K562 (cell line): ENCODE data around the gene APOO. TPM values are rescaled to one million over a fixed set of nuclear protein-coding genes. Genes with fewer than 3 reads are reported as not detected.

Experiments used
- ATAC-seq: fragments of 200-7000 bp; cut with Tn5 transposase; 3 replicates; pipeline ENCODE4 v1.9.1; 2020; ENCODE audit warnings: moderate library complexity
- BruUV-seq: library from RNA; stranded (reverse); fragments of 400-500 nt; replicated peaks from 2 replicates; lab custom pipeline; 2021; lab: Mats Ljungman, UMichigan
- CTCF ChIA-PET: fragments of 300-600 bp; formaldehyde crosslinking; extraction: SDS; loops from one replicate; lab custom pipeline; 2021; ENCODE audit warnings: low intra/inter-chr PET ratio; lab: Yijun Ruan, JAX
- POLR2A ChIA-PET: fragments of 300-600, 350-650 bp; sonication (Branson Sonifier 250); formaldehyde crosslinking; extraction: SDS; loops from one replicate; lab custom pipeline; 2021; ENCODE audit warnings: antibody characterized with exemption, inconsistent platforms; lab: Yijun Ruan, JAX
- DNase-seq, 4 experiments: peaks; one replicate each; pipeline versions ENCODE4 v3.0.0 to v3.0.0-alpha.2; 2011 to 2018; ENCODE audit warnings: low spot score in 3 of 4, mixed read lengths in 3 of 4; ENCODE audit errors: extremely low read depth in 1 of 4
- FAIRE-seq: peaks from 2 replicates; lab custom pipeline; 2011; peaks lifted over from hg19 to GRCh38; lab: Jason Lieb, UNC
- H2AFZ ChIP-seq: 2 replicates; pipeline ENCODE4 v1.6.0; 2011; ENCODE audit warnings: low read depth, low read length, control low read depth, inconsistent platforms
- H3K27ac ChIP-seq: fragments of 200-600 bp; 3 replicates; pipeline ENCODE4 v1.8.0; 2011; ENCODE audit warnings: low read depth, mild to moderate bottlenecking, control low read depth, inconsistent platforms, low read length, moderate library complexity, mixed read lengths; ENCODE audit errors: extremely low read depth
- H3K27me3 ChIP-seq, 2 experiments: fragments of 300-600 bp in 1 of 2; 2 replicates in 1 of 2; 3 replicates in 1 of 2; pipeline versions ENCODE4 v1.6.0 to v1.8.0; 2011; ENCODE audit warnings: inconsistent platforms in 2 of 2, low read length in 2 of 2, mild to moderate bottlenecking in 1 of 2, mixed read lengths in 1 of 2, moderate library complexity in 1 of 2; ENCODE audit not compliant: control insufficient read depth in 2 of 2, insufficient read depth in 2 of 2
- H3K36me3 ChIP-seq: fragments of 300-600 bp; 3 replicates; pipeline ENCODE4 v1.8.0; 2011; ENCODE audit warnings: mild to moderate bottlenecking, low read length, inconsistent platforms; ENCODE audit not compliant: control insufficient read depth, insufficient read depth
- H3K4me1 ChIP-seq, 2 experiments: fragments of 200-600 bp in 1 of 2; replicated peaks in 1 of 2; 2 replicates in 1 of 2; 3 replicates in 1 of 2; pipeline versions ENCODE4 v1.5.1 to v1.8.0; 2011; ENCODE audit warnings: inconsistent platforms in 2 of 2, low read length in 2 of 2, mild to moderate bottlenecking in 1 of 2, mixed read lengths in 1 of 2, moderate library complexity in 1 of 2; ENCODE audit not compliant: control insufficient read depth in 2 of 2, insufficient read depth in 2 of 2
- H3K4me2 ChIP-seq: 2 replicates; pipeline ENCODE4 v1.6.1; 2011; ENCODE audit warnings: low read length, control low read depth, inconsistent platforms, mixed read lengths; ENCODE audit not compliant: insufficient read depth
- H3K4me3 ChIP-seq: fragments of 200-600 bp; sonication (generic), shearing (Covaris generic); 2 replicates; pipeline ENCODE4 v1.5.1; 2016; ENCODE audit warnings: control low read depth, inconsistent platforms
- H3K79me2 ChIP-seq: fragments of 200-600 bp; 3 replicates; pipeline ENCODE4 v1.8.0; 2011; ENCODE audit warnings: low read length, inconsistent platforms; ENCODE audit not compliant: control insufficient read depth, insufficient read depth
- H3K9ac ChIP-seq, 2 experiments: 2 replicates each; pipeline versions ENCODE4 v1.6.0 to v1.6.1; 2011; ENCODE audit warnings: low read depth in 2 of 2, low read length in 2 of 2, control low read depth in 1 of 2, inconsistent platforms in 1 of 2, mild to moderate bottlenecking in 1 of 2, mixed read lengths in 1 of 2; ENCODE audit not compliant: insufficient read depth in 1 of 2
- H3K9me1 ChIP-seq: one replicate; pipeline ENCODE4 v1.6.0; 2011; ENCODE audit warnings: inconsistent platforms, mild to moderate bottlenecking, low read length, moderate library complexity; ENCODE audit not compliant: control insufficient read depth, insufficient read depth
- H3K9me3 ChIP-seq: replicated peaks from 2 replicates; pipeline ENCODE4 v1.5.1; 2011; ENCODE audit warnings: low read depth, low read length, inconsistent platforms; ENCODE audit not compliant: control insufficient read depth, insufficient read depth
- H4K20me1 ChIP-seq: replicated peaks from 2 replicates; pipeline ENCODE4 v1.6.1; 2011; ENCODE audit warnings: low read length, inconsistent platforms, mixed read lengths; ENCODE audit not compliant: control insufficient read depth, insufficient read depth
- CAMTA2 ChIP-seq: fragments of 250-450 bp; sonication (Bioruptor Pico); conservative IDR thresholded peaks from 2 replicates; pipeline ENCODE4 v1.5.1; 2022
- CHCHD3 ChIP-seq: fragments of 250-450 bp; sonication (Bioruptor Pico); IDR thresholded peaks from 2 replicates; pipeline ENCODE4 v2.1.2; 2022; ENCODE audit warnings: mild to moderate bottlenecking
- E2F3 ChIP-seq: fragments of 250-450 bp; sonication (Bioruptor Pico); IDR thresholded peaks from 2 replicates; pipeline ENCODE4 v1.4.0; 2020; ENCODE audit warnings: mild to moderate bottlenecking
- PURB ChIP-seq: sonication (generic); formaldehyde crosslinking; IDR thresholded peaks from 2 replicates; pipeline ENCODE4 v1.9.0; 2021; ENCODE audit warnings: low read depth, mild to moderate bottlenecking, missing genetic modification reagents
- ZNF436 ChIP-seq: fragments of 250-450, 450-650 bp; sonication (Bioruptor Pico); formaldehyde crosslinking; IDR thresholded peaks from 2 replicates; pipeline ENCODE4 v1.7.0; 2020; ENCODE audit warnings: mild to moderate bottlenecking
- whole genome bisulfite sequencing: fragments of 100-300 bp; shearing (Covaris generic); methylation state at CpG from one replicate; pipeline ENCODE4 v1.1.6; 2016; ENCODE audit warnings: low coverage, mixed read lengths; ENCODE audit not compliant: insufficient coverage; ENCODE audit errors: missing lambda C conversion rate; 5-methylcytosine and 5-hydroxymethylcytosine counted together
- in situ Hi-C: fragments of 300-500 bp; cut with MboI; formaldehyde crosslinking; loops from 4 replicates; pipeline ENCODE4 v1.15.0; 2018; ENCODE audit warnings: inconsistent platforms, mixed read lengths
- intact Hi-C: fragments of 100-400 bp; cut with micrococcal nuclease; formaldehyde crosslinking; loops from 2 replicates; pipeline ENCODE4 v1.14.2; 2022
- polyA plus RNA-seq, 8 experiments: library from polyadenylated mRNA; depleted of rRNA in 4 of 8; stranded (reverse) in 5 of 8; unstranded in 3 of 8; fragments of >200 nt; fragmentation: Nextera tagmentation in 2 of 8; fragmentation: Illumina TruSeq in 1 of 8; extraction: Ambion mirVana in 2 of 8; extraction: Trizol in 1 of 8; gene quantifications; 2 replicates each; pipeline versions ENCODE4 v1.2.1 to v1.2.3, GENCODE V29; 2011 to 2014; ENCODE audit warnings: inconsistent platforms in 1 of 8, missing spikeins in 1 of 8
- total RNA-seq, 7 experiments: library from RNA; depleted of rRNA in 6 of 7; stranded (reverse); fragments of >200 nt in 6 of 7; fragmentation: Illumina TruSeq in 2 of 7; extraction: Trizol in 2 of 7; gene quantifications; 2 replicates each; pipeline versions ENCODE4 v1.2.1 to v1.2.3, GENCODE V29; 2011 to 2021; ENCODE audit warnings: low replicate concordance in 1 of 7

The APOO gene
- total and polyA plus RNA-seq, 9 of the 15 experiments (the other 6 are each of a cell fraction or from before 2014, with no cell fraction given), result 37.3 to 76.4 (median 60.8) TPM

DNA sequence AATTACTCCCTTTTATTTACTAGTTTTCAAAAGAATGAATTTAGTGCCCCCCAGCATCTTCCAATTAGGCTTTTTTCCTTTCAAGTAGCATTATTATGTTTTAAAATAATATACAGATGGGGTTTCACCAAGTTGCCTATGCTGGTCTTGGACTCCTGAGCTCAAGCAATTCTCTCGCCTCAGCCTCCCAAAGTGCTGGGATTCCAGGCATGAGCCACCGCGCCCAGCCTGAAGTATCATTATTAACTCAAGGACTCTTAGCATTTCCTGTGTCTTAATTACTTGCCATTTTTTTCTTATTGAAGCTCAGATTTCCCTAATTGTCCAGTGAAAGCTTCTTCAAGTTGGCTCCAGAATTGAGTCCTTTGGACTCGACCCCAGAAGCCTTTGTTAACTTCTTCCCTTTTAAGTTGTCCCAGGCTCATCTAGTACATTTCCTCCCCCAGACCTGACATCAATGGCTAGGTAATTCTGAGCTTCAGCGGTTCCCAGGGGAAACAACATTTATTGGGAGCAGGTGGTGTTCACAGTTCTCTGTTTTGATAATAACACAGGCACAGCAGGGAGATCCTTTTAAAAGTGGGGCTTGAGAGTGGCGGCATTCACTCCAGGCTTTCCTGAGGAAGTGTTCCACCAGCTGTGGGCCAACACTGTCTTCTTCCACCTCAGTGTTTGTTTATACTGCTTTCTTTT, 114.7 kb downstream of the APOO start:
- no TSS peak for BruUV-seq
- Histone ChIP-seq H4K20me1 (no peaks in the 10 kb centered on the region), H3K27ac (no peak overlapping the region), H3K9me3 (no peaks in the 10 kb centered on the region), H3K27me3 (no peaks in the 10 kb centered on the region), H2AFZ (no peak overlapping the region), H3K79me2 (no peaks in the 10 kb centered on the region), H3K9me1 (no peaks in the 10 kb centered on the region), H3K4me3 (no peak overlapping the region), H3K4me1 (no peaks in the 10 kb centered on the region), H3K36me3 (no peaks in the 10 kb centered on the region), H3K9ac (no peak overlapping the region), H3K4me2 (no peak overlapping the region)
- ChIA-PET CTCF (no interaction called here), POLR2A (interaction anchor here (0.7 to 1.5 kb wide), 2 partner anchors 9 to 109 kb away, joined by 5 to 7 read pairs; partner anchors contain the start of gene SAT1)
- FAIRE-seq (no peak), DNase-seq (no peak), ATAC-seq (no peak)
- WGBS, result 54% methylated on average over 6 of the region's 6 CpGs
- in situ Hi-C loops, result no loop called here
- TF ChIP-seq CHCHD3 (CRISPR knock-in tag), result no peak
- intact Hi-C loops, result no loop called here

DNA sequence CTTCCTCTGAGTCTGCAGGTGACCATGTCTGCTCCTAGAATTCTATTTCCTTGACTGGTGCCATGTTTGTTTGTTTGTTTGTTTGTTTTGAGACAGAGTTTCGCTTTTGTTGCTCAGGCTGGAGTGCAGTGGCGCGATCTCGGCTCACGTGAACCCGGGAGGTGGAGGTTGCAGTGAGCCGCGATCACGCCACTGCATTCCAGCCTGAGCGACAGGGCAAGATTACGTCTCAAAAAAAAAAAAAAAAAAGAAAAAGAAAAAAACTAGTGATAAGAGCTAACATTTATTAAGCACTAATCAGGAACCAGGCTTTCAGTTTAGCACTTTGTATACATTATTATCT, 117.6 kb downstream of the APOO start:
- no peak for ATAC-seq
- Histone ChIP-seq H3K4me3 (no peak overlapping the region), H3K36me3 (peaks cover 11% of the 10 kb centered on the region), H3K27me3 (no peaks in the 10 kb centered on the region)
- ChIA-PET CTCF (no interaction called here), POLR2A (no interaction called here)
- no peak for DNase-seq
- intact Hi-C loops, result no loop called here
- TF ChIP-seq ZNF436 (no peak), PURB (CRISPR knock-in tag) (no peak), CAMTA2 (no peak), E2F3 (CRISPR knock-in tag) (no peak)
- TF ChIP-seq, all 486 proteins: peak for 0
- Histone ChIP-seq H3K4me2 (no peak overlapping the region), H2AFZ (no peak overlapping the region), H3K27ac (no peak overlapping the region), H3K4me1 (no peaks in the 10 kb centered on the region; a peak in 2 of 5 replicates), H3K9me3 (no peaks in the 10 kb centered on the region), H4K20me1 (no peaks in the 10 kb centered on the region), H3K9me1 (no peaks in the 10 kb centered on the region), H3K79me2 (no peaks in the 10 kb centered on the region), H3K9ac (no peak overlapping the region)
- in situ Hi-C loops, result no loop called here
- WGBS, result 67% methylated on average over 1 of the region's 11 CpGs
- FAIRE-seq, result no peak
- no TSS peak for BruUV-seq
